Astrocyte (in vitro differentiated cells and primary cell): ENCODE data around the gene CSNK1G2. TPM values are rescaled to one million over a fixed set of nuclear protein-coding genes. Genes with fewer than 3 reads are reported as not detected.

Experiments
- DNase-seq: peaks from one replicate; pipeline ENCODE4 v3.0.0-alpha.2; 2010; ENCODE audit warnings: low read depth
- FAIRE-seq: peaks from 2 replicates; lab custom pipeline; 2011; peaks lifted over from hg19 to GRCh38; lab: Jason Lieb, UNC
- H2AFZ ChIP-seq: 2 replicates; pipeline ENCODE4 v1.6.0; 2012; ENCODE audit warnings: low read depth, low read length, inconsistent platforms
- H3K27ac ChIP-seq: 2 replicates; pipeline ENCODE4 v1.5.1; 2011; ENCODE audit warnings: low read depth, low read length, inconsistent platforms
- H3K27me3 ChIP-seq: 2 replicates; pipeline ENCODE4 v1.6.0; 2011; ENCODE audit warnings: low read length, inconsistent platforms; ENCODE audit not compliant: insufficient read depth
- H3K36me3 ChIP-seq: 2 replicates; pipeline ENCODE4 v1.5.1; 2011; ENCODE audit warnings: low read length, inconsistent platforms; ENCODE audit not compliant: insufficient read depth
- H3K4me1 ChIP-seq: 2 replicates; pipeline ENCODE4 v1.5.1; 2011; ENCODE audit warnings: low read length, inconsistent platforms; ENCODE audit not compliant: insufficient read depth
- H3K4me2 ChIP-seq: 2 replicates; pipeline ENCODE4 v1.6.0; 2012; ENCODE audit warnings: low read length, inconsistent platforms
- H3K4me3 ChIP-seq: 2 replicates; pipeline ENCODE4 v1.5.1; 2011; ENCODE audit warnings: low read depth, mild to moderate bottlenecking, low read length, inconsistent platforms; ENCODE audit not compliant: insufficient read depth
- H3K79me2 ChIP-seq: 2 replicates; pipeline ENCODE4 v1.6.0; 2012; ENCODE audit warnings: mild to moderate bottlenecking, low read length, inconsistent platforms; ENCODE audit not compliant: insufficient read depth
- H3K9ac ChIP-seq: 2 replicates; pipeline ENCODE4 v1.6.0; 2012; ENCODE audit warnings: mild to moderate bottlenecking, low read length, inconsistent platforms
- H3K9me3 ChIP-seq: 2 replicates; pipeline ENCODE4 v1.5.1; 2012; ENCODE audit warnings: low read depth, mild to moderate bottlenecking, low read length, inconsistent platforms; ENCODE audit not compliant: insufficient read depth
- H4K20me1 ChIP-seq: 2 replicates; pipeline ENCODE4 v1.6.0; 2012; ENCODE audit warnings: low read length, inconsistent platforms; ENCODE audit not compliant: insufficient read depth
- H3K27ac Mint-ChIP-seq: one replicate; pipeline ENCODE4 v1.8.0; 2021; ENCODE audit warnings: mild to moderate bottlenecking, mixed read lengths; ENCODE audit not compliant: unreplicated experiment
- H3K27me3 Mint-ChIP-seq: one replicate; pipeline ENCODE4 v1.8.0; 2021; ENCODE audit warnings: low read depth, mixed read lengths; ENCODE audit not compliant: unreplicated experiment
- H3K36me3 Mint-ChIP-seq: one replicate; pipeline ENCODE4 v1.8.0; 2021; ENCODE audit warnings: low read depth, mixed read lengths; ENCODE audit not compliant: unreplicated experiment
- H3K4me1 Mint-ChIP-seq: one replicate; pipeline ENCODE4 v1.8.0; 2021; ENCODE audit warnings: low read depth, mixed read lengths; ENCODE audit not compliant: unreplicated experiment
- H3K4me3 Mint-ChIP-seq: one replicate; pipeline ENCODE4 v1.8.0; 2021; ENCODE audit warnings: mild to moderate bottlenecking, moderate library complexity, mixed read lengths; ENCODE audit not compliant: unreplicated experiment
- H3K9me3 Mint-ChIP-seq: one replicate; pipeline ENCODE4 v1.8.0; 2021; ENCODE audit warnings: mild to moderate bottlenecking, mixed read lengths; ENCODE audit not compliant: unreplicated experiment
- EZH2 ChIP-seq: IDR thresholded peaks from 2 replicates; pipeline ENCODE4 v1.6.1; 2012; ENCODE audit warnings: mild to moderate bottlenecking, low read length, inconsistent platforms; ENCODE audit not compliant: insufficient read depth
- total RNA-seq: library from RNA; stranded (reverse); gene quantifications from 2 replicates; pipeline ENCODE4 v1.2.1, GENCODE V29; 2021
- TF ChIP-seq, protein P1 (sequence below): IDR thresholded peaks from 2 replicates; pipeline ENCODE4 v1.5.1; 2011; ENCODE audit warnings: low read depth, mild to moderate bottlenecking, inconsistent platforms, low read length, moderate library complexity; ENCODE audit not compliant: insufficient read depth

The CSNK1G2 gene
- total RNA-seq, 1 donor from 2014 or later: 64.1 TPM

DNA sequence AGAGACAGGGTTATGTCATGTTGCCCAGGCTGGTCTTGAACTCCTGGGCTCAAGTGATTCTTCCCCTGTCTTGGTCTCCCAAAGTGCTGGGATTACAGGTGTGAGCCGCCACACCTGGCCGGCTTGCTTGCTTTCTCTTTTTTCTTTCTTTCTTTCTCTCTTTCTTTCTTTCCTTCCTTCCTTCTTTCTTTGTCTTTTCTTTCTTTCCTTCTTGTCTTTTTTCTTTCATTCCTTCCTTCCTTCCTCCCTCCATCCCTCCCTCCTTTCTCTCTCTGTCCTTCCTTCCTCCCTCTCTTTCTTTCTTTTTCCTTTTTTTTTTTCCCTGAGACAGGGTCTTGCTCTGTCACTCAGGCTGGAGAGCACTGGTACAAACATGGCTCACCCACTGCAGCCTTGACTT, 81.3 kb downstream of the CSNK1G2 start:
- no peak overlapping the region for H3K4me3 ChIP-seq
- no peak overlapping the region for H3K4me2 ChIP-seq
- no peak overlapping the region for H3K4me3 Mint-ChIP-seq
- no peak for TF ChIP-seq EZH2
- TF ChIP-seq, protein P1, sequence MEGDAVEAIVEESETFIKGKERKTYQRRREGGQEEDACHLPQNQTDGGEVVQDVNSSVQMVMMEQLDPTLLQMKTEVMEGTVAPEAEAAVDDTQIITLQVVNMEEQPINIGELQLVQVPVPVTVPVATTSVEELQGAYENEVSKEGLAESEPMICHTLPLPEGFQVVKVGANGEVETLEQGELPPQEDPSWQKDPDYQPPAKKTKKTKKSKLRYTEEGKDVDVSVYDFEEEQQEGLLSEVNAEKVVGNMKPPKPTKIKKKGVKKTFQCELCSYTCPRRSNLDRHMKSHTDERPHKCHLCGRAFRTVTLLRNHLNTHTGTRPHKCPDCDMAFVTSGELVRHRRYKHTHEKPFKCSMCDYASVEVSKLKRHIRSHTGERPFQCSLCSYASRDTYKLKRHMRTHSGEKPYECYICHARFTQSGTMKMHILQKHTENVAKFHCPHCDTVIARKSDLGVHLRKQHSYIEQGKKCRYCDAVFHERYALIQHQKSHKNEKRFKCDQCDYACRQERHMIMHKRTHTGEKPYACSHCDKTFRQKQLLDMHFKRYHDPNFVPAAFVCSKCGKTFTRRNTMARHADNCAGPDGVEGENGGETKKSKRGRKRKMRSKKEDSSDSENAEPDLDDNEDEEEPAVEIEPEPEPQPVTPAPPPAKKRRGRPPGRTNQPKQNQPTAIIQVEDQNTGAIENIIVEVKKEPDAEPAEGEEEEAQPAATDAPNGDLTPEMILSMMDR: no peak
- no peak overlapping the region for H2AFZ ChIP-seq
- no peaks in the 10 kb centered on the region for H3K36me3 Mint-ChIP-seq
- H3K79me2 ChIP-seq: no peaks in the 10 kb centered on the region
- H3K27me3 Mint-ChIP-seq: peaks cover 3% of the 10 kb centered on the region
- no peak overlapping the region for H3K9ac ChIP-seq
- no peak overlapping the region for H3K27ac ChIP-seq
- no peak overlapping the region for H3K27ac Mint-ChIP-seq
- peaks cover 3% of the 10 kb centered on the region for H3K9me3 Mint-ChIP-seq
- H4K20me1 ChIP-seq: no peaks in the 10 kb centered on the region
- H3K27me3 ChIP-seq: peaks cover 8% of the 10 kb centered on the region
- no peaks in the 10 kb centered on the region for H3K36me3 ChIP-seq
- no peak for DNase-seq
- H3K4me1 Mint-ChIP-seq: no peaks in the 10 kb centered on the region
- no peak for FAIRE-seq
- H3K9me3 ChIP-seq: no peaks in the 10 kb centered on the region
- H3K4me1 ChIP-seq: no peaks in the 10 kb centered on the region

DNA sequence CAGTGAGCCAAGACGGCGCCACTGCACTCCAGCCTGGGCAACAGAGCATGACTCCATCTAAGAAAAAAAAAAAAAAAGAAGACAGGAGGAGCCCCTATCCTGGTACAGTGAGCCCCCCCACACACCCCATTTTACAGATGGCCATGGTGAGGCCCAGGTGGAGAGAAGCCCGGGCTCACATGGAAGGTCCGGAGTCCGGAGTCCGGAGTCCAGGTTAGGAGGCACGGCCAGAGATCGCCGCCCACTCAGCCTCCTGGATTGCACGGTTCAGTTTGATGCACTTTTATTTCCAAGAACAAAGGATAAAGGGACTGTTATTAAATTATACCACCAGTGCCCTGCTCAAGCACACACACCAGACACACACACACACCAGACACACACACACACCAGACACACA, 85.8 kb downstream of the CSNK1G2 start:
- no peak overlapping the region for H3K4me3 ChIP-seq
- no peak overlapping the region for H3K4me3 Mint-ChIP-seq
- H3K36me3 ChIP-seq: no peaks in the 10 kb centered on the region
- H4K20me1 ChIP-seq: no peaks in the 10 kb centered on the region
- H3K9me3 Mint-ChIP-seq: peaks cover 3% of the 10 kb centered on the region
- DNase-seq (no peak), FAIRE-seq (no peak)
- H3K27me3 ChIP-seq: peaks cover 4% of the 10 kb centered on the region
- H3K27ac ChIP-seq: no peak overlapping the region
- TF ChIP-seq EZH2: no peak
- TF ChIP-seq, protein P1: no peak
- peaks cover 6% of the 10 kb centered on the region for H3K4me1 ChIP-seq
- H3K79me2 ChIP-seq: no peaks in the 10 kb centered on the region
- no peak overlapping the region for H3K27ac Mint-ChIP-seq
- H2AFZ ChIP-seq: no peak overlapping the region
- no peak overlapping the region for H3K9ac ChIP-seq
- H3K4me1 Mint-ChIP-seq: peaks cover 2% of the 10 kb centered on the region
- H3K27me3 Mint-ChIP-seq: peaks cover 3% of the 10 kb centered on the region
- H3K4me2 ChIP-seq: no peak overlapping the region
- no peaks in the 10 kb centered on the region for H3K36me3 Mint-ChIP-seq
- no peaks in the 10 kb centered on the region for H3K9me3 ChIP-seq

DNA sequence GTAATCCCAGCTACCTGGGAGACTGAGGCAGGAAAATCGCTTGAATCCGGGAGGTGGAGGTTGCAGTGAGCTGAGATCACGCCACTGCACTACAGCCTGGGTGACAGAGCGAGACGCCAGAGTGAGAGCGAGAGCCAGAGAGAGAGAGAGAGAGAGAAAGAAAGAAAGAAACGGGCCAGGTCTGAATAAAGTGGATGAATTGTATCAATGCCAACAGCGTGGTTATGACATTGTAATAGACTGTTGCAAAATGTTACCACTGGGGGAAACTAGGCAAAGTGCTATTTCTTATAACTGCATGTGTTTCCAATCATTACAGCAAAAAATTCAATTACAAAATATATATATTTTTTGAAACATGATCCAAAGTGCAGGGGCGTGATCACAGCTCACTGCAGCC, 86.4 kb downstream of the CSNK1G2 start:
- TF ChIP-seq, protein P1: no peak
- TF ChIP-seq EZH2: no peak
- Mint-ChIP-seq H3K36me3 (no peaks in the 10 kb centered on the region), H3K27me3 (peaks cover 2% of the 10 kb centered on the region), H3K9me3 (peaks cover 3% of the 10 kb centered on the region), H3K4me1 (peaks cover 6% of the 10 kb centered on the region), H3K27ac (no peak overlapping the region), H3K4me3 (no peak overlapping the region)
- H4K20me1 ChIP-seq: no peaks in the 10 kb centered on the region
- H3K4me3 ChIP-seq: no peak overlapping the region
- peaks cover 11% of the 10 kb centered on the region for H3K4me1 ChIP-seq
- no peaks in the 10 kb centered on the region for H3K9me3 ChIP-seq
- FAIRE-seq: no peak
- H2AFZ ChIP-seq: no peak overlapping the region
- no peak overlapping the region for H3K4me2 ChIP-seq
- DNase-seq: peak; percentile 55
- no peaks in the 10 kb centered on the region for H3K36me3 ChIP-seq
- H3K79me2 ChIP-seq: no peaks in the 10 kb centered on the region
- H3K27ac ChIP-seq: no peak overlapping the region
- H3K27me3 ChIP-seq: peaks cover 2% of the 10 kb centered on the region
- no peak overlapping the region for H3K9ac ChIP-seq
